Glomerular visceral epithelial cell (primary cell): ENCODE data around the gene TRAPPC10.
A peak's percentile ranks its signal among the peaks of the same experiment; 100 is the strongest.

Experiments
- DNase-seq: peaks from one replicate; pipeline ENCODE4 v3.0.0-alpha.2; 2016; ENCODE audit errors: extremely low spot score

The TRAPPC10 gene

DNA sequence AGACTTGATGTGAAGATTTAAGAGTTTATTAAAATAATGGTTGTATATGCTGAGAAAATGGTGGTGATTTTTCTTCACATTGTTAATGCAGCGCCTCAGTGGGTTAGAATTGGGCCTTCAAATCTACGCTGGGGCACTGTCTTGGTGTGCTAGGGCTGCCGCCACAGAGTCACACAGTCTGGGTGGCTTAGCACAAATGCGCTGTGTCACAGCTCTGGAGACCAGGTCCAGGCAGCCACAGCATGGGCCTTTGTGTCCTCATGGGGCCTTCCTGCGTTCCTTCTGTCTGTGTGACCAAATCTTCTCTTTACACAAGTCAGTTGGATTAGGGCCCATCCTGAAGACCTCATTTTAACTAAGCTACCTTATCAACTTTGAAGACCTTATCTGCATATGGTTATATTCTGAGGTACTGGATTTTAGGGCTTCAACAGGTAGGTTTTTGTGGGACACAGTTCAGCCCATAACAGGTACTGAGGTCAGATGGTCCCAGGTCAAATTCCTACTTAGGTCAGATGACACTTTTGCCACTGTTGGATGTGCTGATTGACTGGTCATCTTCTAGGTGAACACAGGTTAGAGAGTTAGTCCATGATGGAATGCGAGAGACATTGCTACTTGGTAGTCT lies 17.5 kb downstream of the TRAPPC10 start:
- DNase-seq: no peak

- no peak for DNase-seq
Observed at GRCh38 chr21:44035244-44035643, 23.1 kb downstream of the TRAPPC10 start.

DNA sequence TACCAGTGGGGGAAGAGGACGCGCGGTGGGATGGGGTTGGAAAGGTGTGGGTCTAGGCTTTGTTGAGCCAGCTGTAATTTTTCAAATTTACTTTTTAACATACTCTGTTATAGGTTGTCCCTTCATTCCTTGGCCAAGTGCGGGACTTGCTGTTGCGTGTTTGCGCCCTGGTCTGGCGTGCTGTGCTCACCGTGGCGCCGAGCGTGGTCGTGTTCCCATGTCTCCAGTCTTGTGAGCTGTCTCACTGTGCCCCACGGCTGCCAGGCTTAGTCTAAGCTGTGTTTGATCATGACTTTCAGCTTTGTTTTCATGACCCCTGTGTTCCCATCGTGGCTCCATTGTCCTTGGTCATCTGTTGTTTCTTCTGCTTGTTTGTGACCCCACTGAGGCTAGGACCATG lies 26.0 kb downstream of the TRAPPC10 start:
- no peak for DNase-seq

DNA sequence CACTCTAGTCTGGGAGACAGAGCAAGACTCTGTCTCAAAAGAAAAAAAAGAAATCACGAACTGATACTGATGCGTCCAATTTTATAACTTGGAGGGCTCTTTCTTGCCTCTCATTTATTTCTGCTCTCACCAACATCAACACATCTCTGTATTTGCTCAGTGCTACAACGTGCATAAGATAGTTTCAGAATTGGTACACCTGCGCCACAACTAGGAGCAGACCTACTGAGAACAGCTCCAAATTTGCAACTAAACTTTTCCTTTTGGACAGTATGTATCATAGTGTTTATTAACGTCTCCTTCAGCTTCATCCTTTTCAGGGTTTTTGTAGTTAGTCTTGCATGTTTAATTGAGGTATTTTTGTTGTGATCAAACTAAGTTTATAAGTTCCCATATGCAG lies 27.7 kb downstream of the TRAPPC10 start:
- no peak for DNase-seq

- no peak for DNase-seq
Observed at GRCh38 chr21:44043613-44044012, 31.5 kb downstream of the TRAPPC10 start.

DNA sequence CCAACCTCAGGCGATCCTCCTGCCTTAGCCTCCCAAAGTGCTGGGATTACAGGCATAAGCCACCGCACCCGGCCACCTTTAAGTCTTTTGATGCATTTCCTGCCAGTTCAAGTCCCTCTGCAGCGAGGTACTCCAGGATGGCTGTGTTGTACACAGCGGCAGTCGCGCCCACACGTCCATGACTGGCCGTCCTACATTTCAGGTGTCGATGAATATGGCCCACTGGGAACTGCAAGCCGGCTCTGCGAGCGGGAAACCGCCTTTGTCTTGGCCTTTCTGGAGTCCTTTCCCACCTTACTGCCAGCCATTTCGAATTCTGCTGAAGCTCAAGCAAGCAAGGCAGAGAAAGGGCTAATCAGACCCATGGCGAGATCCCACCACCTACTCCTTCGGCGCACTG lies 34.6 kb downstream of the TRAPPC10 start:
- no peak for DNase-seq

DNA sequence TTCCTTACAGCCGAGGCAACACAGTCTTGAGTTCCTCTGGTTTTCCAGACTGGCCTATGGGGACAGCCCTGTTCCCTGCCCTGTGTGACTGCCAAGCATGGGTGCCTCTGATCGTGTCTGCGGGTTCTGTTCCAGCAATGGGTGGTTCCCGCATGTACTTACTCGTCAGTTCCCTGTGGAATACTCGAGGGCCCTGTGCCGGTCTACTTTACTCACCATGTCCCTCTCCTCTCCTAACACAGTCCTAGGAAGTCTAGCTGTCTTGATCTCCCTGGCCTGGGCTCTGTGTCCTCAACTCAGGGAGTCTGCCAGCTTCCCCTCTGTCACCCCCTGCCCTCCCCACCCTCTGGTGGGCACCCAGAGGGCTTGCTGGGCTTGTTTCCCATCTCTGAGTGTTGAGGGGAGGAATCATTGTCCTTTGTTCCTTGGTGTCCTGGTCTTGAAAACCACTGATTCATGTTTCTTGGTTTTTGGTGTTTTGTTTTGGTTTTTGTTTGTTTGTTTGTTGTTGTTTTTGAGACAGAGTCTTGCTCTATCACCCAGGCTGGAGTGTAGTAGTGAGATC lies 36.0 kb downstream of the TRAPPC10 start:
- no peak for DNase-seq

DNA sequence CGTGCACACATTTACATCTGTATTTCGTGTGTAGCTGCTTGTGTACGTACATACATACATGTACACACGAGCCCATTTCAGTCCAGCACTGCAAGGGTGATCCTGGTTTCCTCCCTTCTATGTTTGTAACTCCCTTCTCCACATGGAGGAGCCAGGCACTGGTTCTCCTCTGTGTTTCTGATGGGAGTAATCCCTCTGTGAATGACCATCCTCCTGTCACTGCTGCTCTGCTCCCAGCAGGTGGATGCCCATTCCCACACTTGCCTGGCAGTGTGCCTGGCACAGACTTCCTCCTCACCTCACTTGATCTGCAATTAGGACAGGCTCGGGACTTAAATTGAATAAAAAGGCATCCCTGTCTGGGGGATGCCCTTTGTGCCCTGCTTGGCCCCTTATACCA lies 37.1 kb downstream of the TRAPPC10 start:
- DNase-seq: peak; percentile 7

DNA sequence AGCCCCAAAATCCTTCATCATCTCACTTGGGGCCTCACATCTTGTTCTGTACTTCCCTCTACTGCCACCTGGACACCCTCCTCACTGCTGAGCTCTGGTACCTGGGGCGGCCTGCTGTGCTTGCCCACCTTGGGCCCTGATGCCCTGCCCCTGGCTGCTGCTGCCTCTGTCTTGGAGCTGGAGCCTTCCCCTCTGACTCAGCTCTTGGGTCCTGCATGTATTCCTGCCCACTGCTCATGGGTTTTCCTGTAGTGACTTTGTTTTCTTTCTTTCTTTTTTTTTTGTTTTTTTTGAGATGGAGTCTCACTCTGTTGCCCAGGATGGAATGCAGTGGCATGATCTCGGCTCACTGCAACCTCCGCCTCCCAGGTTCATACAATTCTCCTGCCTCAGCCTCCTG lies 37.5 kb downstream of the TRAPPC10 start:
- no peak for DNase-seq

GRCh38 chr21:44050276-44050675 lies 38.2 kb downstream of the TRAPPC10 start:
- no peak for DNase-seq

GRCh38 chr21:44051462-44051941 lies 39.4 kb downstream of the TRAPPC10 start:
- no peak for DNase-seq

- no peak for DNase-seq
Observed at GRCh38 chr21:44052071-44052829, 40.1 kb downstream of the TRAPPC10 start.

GRCh38 chr21:44052830-44053226 lies 40.7 kb downstream of the TRAPPC10 start:
- DNase-seq: no peak

GRCh38 chr21:44053567-44053966 lies 41.5 kb downstream of the TRAPPC10 start:
- no peak for DNase-seq

- peak; percentile 7 for DNase-seq
Observed at GRCh38 chr21:44054710-44055109, 42.6 kb downstream of the TRAPPC10 start.

- DNase-seq: no peak
Observed at GRCh38 chr21:44057055-44057454, 44.9 kb downstream of the TRAPPC10 start.

DNA sequence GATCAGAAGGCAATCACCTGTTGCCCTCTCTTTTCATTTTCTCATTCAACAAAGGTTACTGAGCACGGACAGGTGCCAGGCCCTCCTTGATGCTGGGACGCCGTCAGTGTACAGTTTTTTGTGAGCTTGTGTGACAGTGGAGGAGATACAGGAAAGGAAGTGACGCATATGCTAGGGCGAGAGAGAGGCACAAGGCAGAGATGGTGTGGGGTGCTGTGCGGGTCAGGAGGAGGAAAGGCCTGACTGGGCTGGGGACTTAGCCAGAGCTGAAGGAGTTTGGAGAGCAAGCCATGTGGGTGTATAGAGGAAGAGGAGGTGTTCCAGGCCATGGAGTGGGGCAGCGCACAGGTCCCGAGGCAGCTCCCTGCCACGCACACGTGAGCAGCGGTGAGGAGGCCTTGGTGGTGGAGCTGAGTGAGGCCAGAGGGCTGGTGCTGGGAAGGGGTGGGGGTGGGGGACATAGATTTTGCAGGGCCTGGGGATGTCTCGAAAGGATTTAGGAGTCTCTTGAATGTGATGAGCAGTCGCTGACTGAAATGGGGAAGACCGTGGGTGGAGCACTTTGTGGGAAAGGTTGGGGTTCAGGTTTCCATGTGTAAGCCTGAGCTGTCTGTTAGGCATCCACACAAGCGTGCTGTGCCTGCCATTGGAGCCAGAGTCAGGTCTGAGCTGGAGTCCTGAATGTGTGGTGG lies 46.0 kb downstream of the TRAPPC10 start:
- no peak for DNase-seq

GRCh38 chr21:44058652-44058964 lies 46.5 kb downstream of the TRAPPC10 start:
- DNase-seq: no peak

- no peak for DNase-seq
Observed at GRCh38 chr21:44058981-44059380, 46.9 kb downstream of the TRAPPC10 start.

DNA sequence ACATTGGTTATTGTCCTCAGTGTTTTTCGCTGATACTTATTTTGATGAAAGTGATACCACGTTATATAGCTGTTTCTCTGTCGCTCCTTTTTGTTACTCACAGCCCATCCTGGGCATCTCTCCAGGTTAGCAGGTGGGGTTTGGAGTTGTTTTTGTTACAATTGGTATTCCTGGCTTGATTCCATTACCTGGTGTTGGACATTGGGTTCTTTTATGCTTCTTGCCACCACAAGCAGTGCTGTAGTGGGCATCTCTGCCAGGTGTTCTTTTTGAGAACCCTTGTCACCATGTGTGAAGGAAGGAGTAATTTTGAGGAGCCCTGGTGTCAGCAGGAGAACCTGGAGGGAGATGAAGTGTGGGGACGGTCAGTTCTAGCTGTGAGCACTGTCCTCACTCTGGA lies 47.6 kb downstream of the TRAPPC10 start:
- no peak for DNase-seq

DNA sequence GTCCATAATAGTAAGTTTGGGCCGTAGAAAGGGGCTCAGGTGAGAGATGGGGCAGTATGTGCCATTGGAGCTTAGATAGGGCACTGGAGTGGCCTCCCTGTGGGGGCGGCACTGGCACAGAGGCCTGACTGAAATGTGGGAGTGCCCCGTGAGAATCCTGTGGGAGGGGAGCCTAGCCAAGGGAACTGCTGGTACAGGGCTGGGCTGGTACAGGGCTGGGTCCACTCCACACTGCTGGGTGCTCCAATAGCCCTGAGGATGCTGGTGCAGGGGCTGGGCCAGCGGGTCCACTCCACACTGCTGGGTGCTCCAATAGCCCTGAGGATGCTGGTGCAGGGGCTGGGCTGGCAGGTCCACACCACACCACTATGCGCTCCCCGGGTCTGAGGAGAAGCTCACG lies 50.3 kb downstream of the TRAPPC10 start:
- no peak for DNase-seq

DNA sequence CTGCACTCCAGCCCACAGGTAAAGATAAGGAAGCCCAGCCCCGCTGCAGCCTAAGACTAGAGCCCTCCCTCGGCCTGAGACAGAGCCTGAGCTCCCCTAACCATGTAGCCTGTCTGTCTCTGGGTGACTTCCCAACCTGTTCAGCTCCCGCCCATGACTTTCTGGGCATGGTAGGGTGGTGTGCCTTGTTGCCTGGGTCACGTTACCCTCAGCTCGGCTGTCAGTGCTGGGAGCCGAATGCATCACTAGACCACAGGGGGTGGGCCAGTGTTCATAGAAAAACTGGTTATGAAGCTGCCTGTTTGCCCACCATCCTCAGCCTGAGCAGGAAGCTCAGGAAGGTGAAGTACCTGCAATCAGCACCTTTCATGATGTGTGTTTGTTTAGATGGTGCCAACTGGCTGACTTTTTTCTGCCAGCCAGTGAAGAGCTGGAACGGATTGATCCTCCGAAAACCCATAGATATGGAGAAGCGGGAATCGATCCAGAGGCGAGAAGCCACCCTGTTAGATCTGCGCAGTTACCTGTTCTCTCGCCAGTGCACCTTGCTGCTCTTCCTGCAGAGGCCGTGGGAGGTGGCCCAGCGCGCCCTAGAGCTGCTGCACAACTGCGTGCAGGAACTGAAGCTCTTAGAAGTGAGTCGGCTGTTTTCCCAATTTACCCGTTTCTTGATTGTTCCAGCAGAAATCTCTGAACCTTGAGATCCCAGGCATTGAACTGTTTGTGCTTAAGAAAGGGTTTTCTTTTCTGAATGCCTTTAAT lies 51.2 kb downstream of the TRAPPC10 start:
- DNase-seq: no peak
